T-helper 1 cell treated with Interleukin-12 subunit alpha and Interleukin-12 subunit beta and Interleukin-4 antibody, amounts not matched to agents 30 ng/mL and 1 ng/mL, for 36 hours (primary cell): ENCODE results near the gene RBBP8NL. TPM values are rescaled to one million over a fixed set of nuclear protein-coding genes. Genes with fewer than 3 reads are reported as not detected.

Source experiments
- intact Hi-C: fragments of 100-400 bp; cut with micrococcal nuclease; formaldehyde crosslinking; loops from one replicate; pipeline ENCODE4 v1.15.1; 2024
- total RNA-seq: library from RNA; stranded (reverse); gene quantifications from 2 replicates; pipeline ENCODE4 v1.2.3, GENCODE V29; 2022

Gene RBBP8NL
- total RNA-seq, 1 donor from 2014 or later = not detected

- intact Hi-C loops = loop anchor here (1.0 to 5.0 kb wide), 5 partner anchors 20 to 530 kb away; partner anchors contain the start of genes ADRM1, GID8, MRGBP and RPS21
Observed at GRCh38 chr20:62407221-62407992, 19.9 kb downstream of the RBBP8NL start, which contains the start of gene CABLES2. Gene CABLES2, minus strand, starts transcription at chr20:62407285. Its CDS starts 9 bp downstream, at chr20:62407276.

GRCh38 chr20:62406635-62407176 lies 20.6 kb downstream of the RBBP8NL start:
- intact Hi-C loops = loop anchor here (1.0 to 5.0 kb wide), 5 partner anchors 19 to 531 kb away; partner anchors contain the start of genes ADRM1, GID8, MRGBP and RPS21

DNA sequence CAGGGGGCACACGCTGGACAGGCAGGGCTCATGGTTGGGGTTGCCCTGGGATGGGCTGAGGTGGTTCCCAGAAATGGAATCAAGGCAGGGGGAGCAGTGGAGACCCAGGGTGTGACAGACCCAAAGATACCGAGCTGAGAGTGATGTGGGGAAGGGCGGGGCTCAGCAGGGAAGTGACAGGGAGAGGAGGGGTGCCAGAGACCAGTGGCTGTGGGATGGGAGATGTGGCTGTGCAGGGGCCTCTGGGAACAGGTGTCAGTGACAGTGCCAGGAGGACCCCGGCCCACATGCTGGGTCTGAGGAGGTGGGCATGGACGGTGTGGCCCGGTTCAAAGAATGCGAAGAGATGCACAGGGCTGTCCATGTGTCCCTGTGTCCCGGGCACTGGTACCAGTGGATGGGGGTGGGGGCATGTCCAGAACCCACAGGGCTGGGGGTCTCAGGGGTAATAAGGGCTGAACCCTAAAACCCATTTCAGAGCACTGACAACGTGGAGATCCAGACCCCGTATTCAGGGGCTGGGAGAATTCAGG lies 21.3 kb downstream of the RBBP8NL start:
- intact Hi-C loops = loop anchor here (5.0 kb wide), 2 partner anchors 211 to 531 kb away; partner anchors contain the start of gene GID8

- intact Hi-C loops = loop anchor here (5.0 kb wide), 2 partner anchors 212 to 532 kb away; partner anchors contain the start of gene GID8
Observed at GRCh38 chr20:62405108-62405980, 22.0 kb downstream of the RBBP8NL start.

GRCh38 chr20:62404761-62405107 lies 22.6 kb downstream of the RBBP8NL start:
- intact Hi-C loops = loop anchor here (5.0 kb wide), 2 partner anchors 213 to 533 kb away; partner anchors contain the start of gene GID8

DNA sequence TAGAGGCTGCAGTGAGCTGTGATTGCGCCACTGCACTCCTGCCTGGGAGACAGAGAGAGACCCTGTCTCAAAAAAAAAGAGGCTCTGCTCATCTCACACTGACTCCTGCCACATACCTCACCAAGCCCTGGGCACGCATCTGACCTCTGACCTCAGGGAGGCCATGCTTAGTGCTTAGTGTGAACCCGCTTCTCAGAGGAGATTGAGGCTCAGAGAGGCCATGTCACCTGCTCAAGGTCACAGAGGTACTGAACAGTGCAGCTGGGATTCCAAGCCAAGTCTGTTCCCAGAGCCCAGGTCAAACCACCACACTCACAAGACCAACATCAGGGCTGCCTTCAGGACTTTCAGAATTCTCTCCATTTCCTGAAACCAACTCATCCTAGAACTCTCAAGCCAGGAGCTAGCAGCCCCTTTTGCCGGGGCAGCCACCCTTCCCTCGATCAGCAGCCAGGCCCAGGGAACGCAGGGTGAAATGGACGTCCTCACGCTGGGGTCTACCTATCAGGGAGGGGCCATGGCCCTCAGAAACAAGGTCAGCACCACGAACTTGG lies 23.1 kb downstream of the RBBP8NL start:
- intact Hi-C loops = no loop called here

DNA sequence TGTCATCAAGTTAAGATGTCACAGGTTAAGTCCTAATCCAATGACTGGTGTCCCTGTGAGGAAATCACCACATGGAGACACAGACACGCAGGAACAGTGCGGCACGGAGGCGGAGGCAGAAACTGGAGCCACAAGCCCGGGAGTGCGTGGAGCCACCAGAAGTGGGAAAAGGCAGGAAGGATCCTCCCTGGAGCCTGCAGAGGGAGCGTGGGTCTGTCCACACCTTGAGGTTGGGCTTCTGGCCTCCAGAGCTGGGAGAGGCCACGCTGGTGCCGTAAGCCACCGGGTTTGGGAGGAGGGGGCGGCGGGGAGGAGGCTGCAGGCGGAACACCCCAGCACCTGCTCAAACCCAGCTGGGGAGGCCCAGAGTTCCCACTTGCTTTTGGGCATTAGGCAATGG lies 24.0 kb downstream of the RBBP8NL start:
- intact Hi-C loops = no loop called here

DNA sequence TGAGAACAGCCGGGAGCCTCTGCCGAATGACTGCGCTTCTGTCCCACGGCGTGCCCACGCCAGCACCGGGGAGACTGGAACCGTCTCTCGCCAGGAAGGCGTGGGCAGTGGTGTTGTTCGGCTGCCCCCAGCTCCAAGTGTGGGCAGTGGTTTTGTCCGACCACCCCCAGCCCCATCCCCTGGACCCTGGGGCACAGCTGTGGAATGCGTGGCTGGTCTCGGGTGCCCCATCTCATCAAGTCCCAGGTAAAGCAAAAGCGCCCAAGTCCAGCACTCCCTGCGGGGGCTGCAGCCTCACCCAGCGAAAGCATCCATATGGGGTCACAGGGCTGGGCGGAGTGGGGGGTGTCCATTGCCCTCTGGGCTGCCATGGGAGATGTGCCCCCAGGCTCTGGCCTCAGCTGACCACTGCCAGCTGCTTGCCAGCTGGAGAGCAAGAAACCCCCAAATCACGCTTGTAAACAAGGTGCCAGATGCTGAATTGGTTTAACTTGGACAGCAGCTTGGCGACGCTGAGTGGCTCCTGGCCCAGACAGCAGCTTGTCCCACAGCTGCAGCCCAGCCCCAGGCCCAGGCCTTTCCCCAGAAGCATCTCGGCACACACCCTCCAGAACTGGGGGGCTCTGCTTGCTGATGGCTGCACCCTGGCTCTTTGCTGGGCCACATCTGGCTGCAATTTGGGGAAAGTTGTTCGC lies 24.7 kb downstream of the RBBP8NL start:
- intact Hi-C loops = no loop called here

DNA sequence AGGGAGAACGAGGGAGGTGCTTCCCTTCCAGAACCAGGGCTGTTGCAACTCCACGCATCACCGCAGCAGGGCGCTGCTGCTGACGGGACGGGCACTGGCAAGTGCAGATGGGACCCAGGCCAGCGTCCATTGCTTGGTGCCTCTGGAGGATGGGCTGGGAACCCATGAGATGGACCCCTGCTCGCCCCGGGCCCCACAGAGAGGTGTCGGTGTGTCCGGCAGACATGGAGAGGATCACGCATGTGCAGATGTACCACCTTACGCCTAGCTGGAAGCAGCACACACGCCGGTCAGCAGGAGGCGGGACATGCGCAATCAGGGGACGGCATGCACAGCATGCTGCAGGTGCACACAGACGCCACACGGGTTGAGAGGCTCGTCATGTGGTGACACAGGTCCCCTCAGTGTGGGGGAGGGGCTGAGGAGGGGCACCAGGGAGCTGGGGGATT lies 26.0 kb downstream of the RBBP8NL start:
- intact Hi-C loops = no loop called here

DNA sequence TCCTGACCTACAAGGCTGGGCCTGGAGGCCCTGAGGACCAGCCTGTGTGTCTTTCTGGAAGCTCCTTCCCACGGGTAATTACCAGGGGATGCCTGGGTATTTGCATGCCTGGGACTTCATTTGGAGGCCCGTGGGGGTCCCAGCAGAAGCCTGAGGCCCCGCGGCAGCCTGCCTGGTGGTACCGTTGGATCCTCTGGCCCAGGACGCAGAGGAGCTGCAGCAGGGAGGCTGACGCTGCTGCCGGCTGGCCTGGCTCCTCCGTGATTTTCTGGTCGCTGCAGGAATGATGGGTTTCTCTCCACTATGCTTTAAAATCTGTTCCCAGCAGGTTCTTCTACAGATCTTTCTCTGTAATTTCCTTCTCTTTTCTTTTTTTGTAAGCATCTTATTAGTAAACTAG lies 26.8 kb downstream of the RBBP8NL start:
- intact Hi-C loops = no loop called here

- intact Hi-C loops = no loop called here
Observed at GRCh38 chr20:62400021-62400420, 27.3 kb downstream of the RBBP8NL start.

DNA sequence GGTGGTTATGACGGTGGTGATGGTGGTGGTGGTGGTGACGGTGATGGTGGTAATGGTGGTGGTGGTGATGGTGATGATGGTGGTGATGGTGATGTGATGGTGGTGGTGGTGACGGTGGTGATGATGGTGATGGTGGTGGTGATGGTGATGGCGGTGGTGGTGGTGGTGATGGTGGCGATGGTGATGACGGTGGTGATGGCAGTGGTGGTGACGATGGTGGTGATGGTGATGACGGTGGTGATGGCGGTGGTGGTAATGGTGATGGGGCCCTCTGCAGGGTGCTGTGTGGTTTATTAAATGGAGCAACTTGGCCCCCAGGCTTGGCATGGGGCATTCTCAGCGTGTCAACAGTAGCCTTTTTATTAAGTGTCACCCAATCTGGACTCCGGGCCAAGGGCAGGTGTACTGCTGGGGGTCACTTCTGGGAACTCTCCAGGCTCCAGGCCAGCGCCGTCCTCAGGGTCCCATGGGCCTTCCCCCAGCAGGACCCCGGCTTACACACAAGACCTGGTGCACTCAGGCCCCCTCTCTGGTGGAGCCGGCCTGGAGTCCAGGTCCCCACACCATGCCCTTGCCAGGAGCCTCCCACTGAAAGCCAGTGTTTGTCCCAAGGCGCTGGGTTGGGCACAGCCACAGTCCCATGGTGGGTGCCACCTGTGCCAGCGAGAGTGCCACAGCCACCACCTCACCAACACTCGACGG lies 29.1 kb downstream of the RBBP8NL start:
- intact Hi-C loops = no loop called here

- intact Hi-C loops = no loop called here
Observed at GRCh38 chr20:62396367-62397239, 30.7 kb downstream of the RBBP8NL start.

DNA sequence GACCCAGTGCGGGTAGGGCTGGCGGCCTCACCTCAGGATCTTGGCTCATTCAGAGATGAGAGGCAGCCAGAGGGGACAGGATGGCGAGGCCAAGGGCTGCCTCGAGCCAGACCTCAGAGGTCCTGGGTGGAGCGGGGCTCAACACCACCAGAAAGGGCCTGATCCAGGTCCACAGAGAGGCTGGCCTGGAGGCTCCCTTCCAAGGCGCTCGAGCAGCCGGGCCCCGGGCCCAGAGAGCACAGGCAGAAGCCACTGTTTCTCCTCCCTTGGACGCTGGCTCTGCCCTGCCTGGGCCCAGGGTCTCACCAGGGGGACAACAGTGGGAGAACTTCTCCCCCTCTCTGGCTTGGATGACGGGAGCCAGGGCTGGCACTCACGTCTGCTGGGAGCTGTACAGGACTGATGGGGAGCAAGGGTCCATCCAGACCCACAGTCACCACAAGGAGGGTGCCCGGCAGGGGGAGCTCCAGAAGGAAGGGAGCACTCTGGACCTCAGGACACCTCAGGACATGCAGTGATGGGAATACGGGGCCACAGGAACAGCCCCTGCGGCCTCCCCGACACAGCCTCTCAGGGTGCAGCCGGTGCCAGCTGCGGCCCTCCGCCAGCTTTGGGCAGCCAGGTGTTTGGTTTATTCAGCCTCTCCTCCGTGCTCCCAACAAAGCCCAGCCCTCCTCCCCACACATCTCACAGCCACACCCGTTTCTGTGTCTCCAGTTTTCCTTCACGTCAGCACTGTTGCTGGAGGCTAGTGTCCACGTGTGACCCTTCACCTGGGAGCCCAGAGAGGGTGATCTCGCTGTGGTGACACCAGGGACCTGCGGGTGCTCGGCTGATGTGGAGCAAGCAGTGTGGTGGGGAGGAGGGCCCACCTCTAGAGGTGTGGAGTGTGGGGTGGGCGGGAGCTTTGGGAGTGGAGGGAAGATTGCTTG lies 31.8 kb downstream of the RBBP8NL start:
- intact Hi-C loops = no loop called here

DNA sequence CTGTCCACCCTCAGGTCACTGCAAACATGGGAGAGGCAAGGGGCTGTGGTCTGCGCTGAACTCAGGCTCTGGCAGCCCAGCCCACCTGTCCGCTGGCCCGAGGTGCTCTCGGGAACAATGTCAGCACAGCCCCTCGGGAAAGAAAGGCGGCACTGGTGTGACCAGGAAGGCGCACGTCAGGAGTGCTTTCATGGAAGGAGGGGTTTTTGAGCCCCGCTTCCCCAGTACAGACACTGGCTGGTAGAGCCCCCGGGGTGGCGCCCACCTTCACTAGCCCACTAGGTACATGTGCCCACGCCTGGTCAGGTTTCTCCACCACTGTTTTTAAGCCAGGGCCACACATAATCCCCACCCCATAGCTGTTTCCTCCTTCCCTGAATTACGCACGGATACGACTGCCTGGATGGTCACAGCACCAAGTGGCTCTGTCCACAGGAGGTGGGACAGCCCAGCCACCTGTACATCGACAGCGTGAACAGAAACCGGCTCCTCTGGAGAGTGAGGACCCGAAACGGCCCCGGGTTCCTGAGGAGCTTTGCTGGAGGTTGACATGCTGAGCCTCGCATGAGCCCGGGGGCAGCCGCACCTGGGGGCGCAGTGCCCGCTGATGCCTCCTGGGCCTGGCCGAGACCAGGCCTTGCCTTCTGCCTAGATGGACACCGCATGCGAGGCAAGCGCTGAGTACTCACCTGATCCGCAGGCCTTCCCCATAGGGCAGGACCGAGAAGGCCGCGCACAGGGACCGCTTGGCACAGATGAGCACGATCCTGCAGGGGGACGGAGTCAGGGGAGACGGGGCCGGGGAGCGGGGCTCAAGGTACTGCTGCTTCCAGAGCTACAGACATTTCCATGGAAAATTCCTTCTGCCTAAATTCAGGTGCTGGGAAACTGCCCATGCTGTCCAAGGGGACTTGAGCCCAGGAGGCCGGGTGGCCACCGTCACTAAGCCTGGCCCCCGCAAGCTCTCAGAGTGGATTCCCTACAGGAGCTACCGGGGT lies 32.8 kb downstream of the RBBP8NL start:
- intact Hi-C loops = no loop called here

DNA sequence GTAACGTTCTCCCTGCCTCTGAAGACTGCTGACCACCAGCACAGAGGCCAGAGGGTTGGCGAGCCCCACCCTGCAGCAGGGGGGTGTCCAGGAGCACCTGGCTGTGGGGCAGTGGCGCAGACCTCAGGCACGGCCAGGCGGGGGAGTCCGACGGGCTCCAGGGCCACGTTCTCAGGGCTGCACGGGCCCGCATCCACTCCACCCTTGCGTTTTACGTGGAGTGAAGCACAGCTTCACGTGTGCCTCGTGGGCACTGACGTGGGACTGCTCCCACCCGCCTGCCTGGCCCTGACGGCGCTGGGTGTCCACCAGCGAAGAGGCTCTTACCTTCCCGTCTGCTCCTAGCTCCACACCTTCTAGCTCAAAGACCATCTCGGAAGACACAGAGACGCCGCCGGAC lies 33.5 kb downstream of the RBBP8NL start:
- intact Hi-C loops = no loop called here

DNA sequence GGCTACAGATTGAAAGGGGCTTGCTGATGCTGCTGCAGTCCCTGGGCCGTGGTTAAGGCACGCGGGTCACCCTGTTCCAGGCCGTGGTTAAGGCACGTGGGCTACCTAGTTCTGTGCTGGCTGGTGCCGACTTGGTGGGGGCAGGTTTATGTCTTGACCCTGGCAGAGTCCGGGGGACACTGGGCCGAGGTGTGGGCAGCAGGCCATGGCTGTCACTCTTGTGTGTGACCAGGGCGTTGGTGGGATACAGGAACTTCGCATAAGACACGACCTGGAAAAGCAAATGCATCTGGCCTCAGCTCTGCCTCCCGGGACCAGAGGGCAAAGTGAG lies 34.0 kb downstream of the RBBP8NL start:
- intact Hi-C loops = no loop called here
